ENCODE results near the gene HLA-DOA.

DNA sequence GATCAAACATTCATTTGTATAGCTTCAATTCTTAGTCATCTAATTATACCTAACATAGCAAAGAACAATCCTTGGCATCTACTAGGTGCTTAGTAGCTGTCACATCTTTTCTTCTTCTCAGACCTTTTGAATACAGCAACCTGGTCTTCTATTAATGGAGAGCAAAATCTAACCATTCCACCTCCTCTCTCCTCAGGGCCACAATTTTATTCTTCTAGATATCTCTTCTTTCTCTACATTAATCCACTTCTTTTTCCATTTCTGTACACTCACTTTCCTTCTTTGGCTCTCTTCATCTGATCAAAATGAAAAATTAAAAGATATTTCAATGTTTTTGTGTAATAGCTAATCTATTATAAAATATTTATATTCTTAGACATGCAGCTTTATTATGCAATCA, 9.0 kb upstream of the HLA-DOA start:
- TF ChIP-seq CTCF (IDR thresholded peaks at IDR 0.05) (no peak), POLR2A (IDR thresholded peaks at IDR 0.05) (no peak)

Measured in thyroid gland (tissue), 4 donors.